ENCODE measurements around the gene ZBTB42. TPM values are rescaled to one million over a fixed set of nuclear protein-coding genes. Genes with fewer than 3 reads are reported as not detected.

The ZBTB42 gene
- polyA plus RNA-seq, 1 donor (not counting 4 experiments of a cell fraction or from before 2014, with no cell fraction given) = 0.50 TPM

DNA sequence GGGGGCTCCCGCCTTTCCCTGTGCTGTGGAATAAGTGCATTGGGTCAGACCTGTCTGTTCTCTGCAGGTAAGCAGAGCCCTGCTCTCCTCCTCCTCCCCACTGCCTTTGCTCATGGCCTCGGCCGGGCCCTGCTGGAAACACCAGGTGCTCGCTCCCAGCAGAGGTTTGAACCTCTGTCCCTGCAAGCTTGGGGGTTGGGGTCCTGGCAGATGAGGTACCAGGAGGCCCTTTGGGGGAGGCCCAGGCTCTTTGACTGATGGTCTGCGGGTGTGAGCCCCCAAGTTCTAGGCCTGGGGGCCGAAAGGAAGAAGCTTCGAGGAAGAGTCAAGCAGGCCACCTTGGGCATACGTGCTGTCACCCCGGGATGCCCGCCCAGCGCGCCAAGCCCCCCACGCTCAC is 42.1 kb downstream of the ZBTB42 start:
- Histone ChIP-seq H3K79me2 (ENCODE audit: control insufficient read depth, insufficient read depth, low read length) (no peaks in the 10 kb centered on the region), H3K4me1 (ENCODE audit: control insufficient read depth, extremely low read depth, insufficient read depth, low read length) (peaks cover 8% of the 10 kb centered on the region), H3K9me3 (ENCODE audit: control insufficient read depth, low read depth, low read length) (no peaks in the 10 kb centered on the region), H3K27me3 (ENCODE audit: control insufficient read depth, extremely low read depth, insufficient read depth, low read length) (peaks cover 34% of the 10 kb centered on the region), H3K4me2 (ENCODE audit: control insufficient read depth, extremely low read depth, insufficient read depth, low read depth, low read length) (no peak overlapping the region), H3K27ac (ENCODE audit: control insufficient read depth, insufficient read depth, low read length) (no peak overlapping the region), H3K9ac (ENCODE audit: control insufficient read depth, extremely low read depth, insufficient read depth, low read length) (no peak overlapping the region), H4K20me1 (ENCODE audit: control insufficient read depth, extremely low read depth, insufficient read depth, low read length) (no peaks in the 10 kb centered on the region), H2AFZ (ENCODE audit: control insufficient read depth, low read length) (no peak overlapping the region), H3K4me3 (ENCODE audit: control insufficient read depth in 2 of 3, extremely low read depth in 1 of 3, insufficient read depth in 2 of 3, low read depth in 1 of 3, low read length in 3 of 3) (no peak overlapping the region), H3K9me1 (ENCODE audit: control insufficient read depth, extremely low read depth, insufficient read depth, low read length) (no peaks in the 10 kb centered on the region), H3K36me3 (ENCODE audit: control insufficient read depth in 2 of 2, extremely low read depth in 1 of 2, insufficient read depth in 2 of 2, low read length in 2 of 2) (no peaks in the 10 kb centered on the region)
- DNase-seq (ENCODE audit: low read depth, low spot score) (no peak), FAIRE-seq (no peak)
- TF ChIP-seq EZH2 (IDR thresholded peaks at IDR 0.05; ENCODE audit: low read length) = no peak
- TF ChIP-seq, protein P1, sequence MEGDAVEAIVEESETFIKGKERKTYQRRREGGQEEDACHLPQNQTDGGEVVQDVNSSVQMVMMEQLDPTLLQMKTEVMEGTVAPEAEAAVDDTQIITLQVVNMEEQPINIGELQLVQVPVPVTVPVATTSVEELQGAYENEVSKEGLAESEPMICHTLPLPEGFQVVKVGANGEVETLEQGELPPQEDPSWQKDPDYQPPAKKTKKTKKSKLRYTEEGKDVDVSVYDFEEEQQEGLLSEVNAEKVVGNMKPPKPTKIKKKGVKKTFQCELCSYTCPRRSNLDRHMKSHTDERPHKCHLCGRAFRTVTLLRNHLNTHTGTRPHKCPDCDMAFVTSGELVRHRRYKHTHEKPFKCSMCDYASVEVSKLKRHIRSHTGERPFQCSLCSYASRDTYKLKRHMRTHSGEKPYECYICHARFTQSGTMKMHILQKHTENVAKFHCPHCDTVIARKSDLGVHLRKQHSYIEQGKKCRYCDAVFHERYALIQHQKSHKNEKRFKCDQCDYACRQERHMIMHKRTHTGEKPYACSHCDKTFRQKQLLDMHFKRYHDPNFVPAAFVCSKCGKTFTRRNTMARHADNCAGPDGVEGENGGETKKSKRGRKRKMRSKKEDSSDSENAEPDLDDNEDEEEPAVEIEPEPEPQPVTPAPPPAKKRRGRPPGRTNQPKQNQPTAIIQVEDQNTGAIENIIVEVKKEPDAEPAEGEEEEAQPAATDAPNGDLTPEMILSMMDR (optimal IDR thresholded peaks at IDR 0.05 in 1 of 3, IDR thresholded peaks at IDR 0.05 in 1 of 3, conservative IDR thresholded peaks at IDR 0.05 in 1 of 3; ENCODE audit: extremely low read depth in 1 of 3, insufficient read depth in 2 of 3, low read length in 3 of 3) = no peak
- dilution Hi-C loops (cut with MboI; ENCODE audit: extremely low pct_ligation_motif_present, low sequenced_read_pairs) = no loop called here

DNA sequence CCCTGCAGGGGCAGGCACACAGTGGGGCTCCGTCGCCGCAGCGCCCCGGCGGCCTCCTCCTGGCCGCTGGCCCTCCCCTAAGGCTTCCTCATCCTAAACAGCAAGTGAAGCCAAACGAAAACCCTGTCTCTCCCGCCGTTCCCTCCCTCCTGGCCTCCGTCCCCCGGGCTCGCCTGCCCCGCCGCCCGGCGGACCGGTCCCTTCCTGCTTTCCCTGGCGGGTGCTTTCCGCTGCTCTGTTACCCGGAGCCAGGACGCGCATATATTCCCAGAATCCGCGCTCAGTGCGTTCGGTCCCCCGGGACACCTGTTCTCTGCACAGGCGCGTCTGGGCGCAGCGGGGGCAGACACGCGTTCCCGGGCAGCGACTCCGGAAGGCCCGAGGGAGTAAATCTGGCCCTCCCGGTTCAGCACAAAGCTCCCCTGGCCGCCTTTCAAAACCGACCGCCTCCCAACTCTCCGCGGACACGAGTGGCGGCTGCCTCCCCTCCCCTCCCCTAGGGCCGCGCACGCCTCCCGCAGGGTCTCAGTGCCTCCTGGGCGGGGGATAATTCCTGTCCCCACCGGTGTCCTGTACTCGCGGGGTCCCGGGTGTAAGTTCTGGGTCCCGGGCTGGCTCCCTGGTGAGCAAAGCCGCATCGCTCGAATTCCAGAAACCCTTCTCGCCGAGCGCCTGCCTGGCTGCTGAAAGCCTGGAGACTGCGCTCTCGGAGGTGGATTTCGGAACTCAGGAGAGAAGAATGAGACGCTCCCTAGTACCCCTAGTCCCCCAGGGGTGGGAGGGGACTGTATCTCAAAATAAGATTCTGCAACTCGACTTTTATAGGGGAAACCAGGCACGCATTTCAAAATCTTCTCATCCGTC is 42.8 kb downstream of the ZBTB42 start:
- no peak overlapping the region for H3K9ac ChIP-seq (ENCODE audit: control insufficient read depth, extremely low read depth, insufficient read depth, low read length)
- H2AFZ ChIP-seq (ENCODE audit: control insufficient read depth, low read length) = no peak overlapping the region

More for the DNA sequence above, 42.8 kb downstream of the ZBTB42 start:
- H4K20me1 ChIP-seq (ENCODE audit: control insufficient read depth, extremely low read depth, insufficient read depth, low read length) = no peaks in the 10 kb centered on the region
- H3K4me3 ChIP-seq (ENCODE audit: control insufficient read depth in 2 of 3, extremely low read depth in 1 of 3, insufficient read depth in 2 of 3, low read depth in 1 of 3, low read length in 3 of 3) = no peak overlapping the region
- DNase-seq (ENCODE audit: low read depth, low spot score) (no peak), FAIRE-seq (no peak)
- TF ChIP-seq, protein P1 (optimal IDR thresholded peaks at IDR 0.05 in 1 of 3, IDR thresholded peaks at IDR 0.05 in 1 of 3, conservative IDR thresholded peaks at IDR 0.05 in 1 of 3; ENCODE audit: extremely low read depth in 1 of 3, insufficient read depth in 2 of 3, low read length in 3 of 3) = no peak
- TF ChIP-seq EZH2 (IDR thresholded peaks at IDR 0.05; ENCODE audit: low read length) = peak; percentile 89
- peak overlapping the region; percentile 51 for H3K4me2 ChIP-seq (ENCODE audit: control insufficient read depth, extremely low read depth, insufficient read depth, low read depth, low read length)
- H3K9me3 ChIP-seq (ENCODE audit: control insufficient read depth, low read depth, low read length) = no peaks in the 10 kb centered on the region
- no peaks in the 10 kb centered on the region for H3K9me1 ChIP-seq (ENCODE audit: control insufficient read depth, extremely low read depth, insufficient read depth, low read length)
- H3K27ac ChIP-seq (ENCODE audit: control insufficient read depth, insufficient read depth, low read length) = no peak overlapping the region
- H3K27me3 ChIP-seq (ENCODE audit: control insufficient read depth, extremely low read depth, insufficient read depth, low read length) = peaks cover 34% of the 10 kb centered on the region
- dilution Hi-C loops (cut with MboI; ENCODE audit: extremely low pct_ligation_motif_present, low sequenced_read_pairs) = no loop called here
- H3K4me1 ChIP-seq (ENCODE audit: control insufficient read depth, extremely low read depth, insufficient read depth, low read length) = peaks cover 8% of the 10 kb centered on the region
- H3K36me3 ChIP-seq (ENCODE audit: control insufficient read depth in 2 of 2, extremely low read depth in 1 of 2, insufficient read depth in 2 of 2, low read length in 2 of 2) = no peaks in the 10 kb centered on the region
- no peaks in the 10 kb centered on the region for H3K79me2 ChIP-seq (ENCODE audit: control insufficient read depth, insufficient read depth, low read length)
